KMS-11 (cell line): ENCODE results near the gene SDK1.

ENCODE experiments used
- H2AFZ ChIP-seq: fragments of 200-600 bp; sonication (generic); 2 replicates; pipeline ENCODE4 v1.6.1; 2016; ENCODE audit warnings: antibody characterized with exemption, mixed run types, low read depth
- H3K27ac ChIP-seq: fragments of 200-600 bp; sonication (generic); 2 replicates; pipeline ENCODE4 v1.6.1; 2016; ENCODE audit warnings: mild to moderate bottlenecking, mixed run types
- H3K27me3 ChIP-seq: fragments of 200-600 bp; sonication (generic); 2 replicates; pipeline ENCODE4 v1.6.1; 2017; ENCODE audit warnings: mild to moderate bottlenecking, low read depth, mixed run types, moderate library complexity; ENCODE audit not compliant: insufficient read depth
- H3K36me3 ChIP-seq: fragments of 200-600 bp; sonication (generic); 2 replicates; pipeline ENCODE4 v1.6.1; 2017; ENCODE audit warnings: mild to moderate bottlenecking, mixed run types; ENCODE audit not compliant: insufficient read depth
- H3K4me1 ChIP-seq: fragments of 200-600 bp; sonication (generic); 2 replicates; pipeline ENCODE4 v1.6.1; 2016; ENCODE audit warnings: mild to moderate bottlenecking, low read depth, mixed run types; ENCODE audit not compliant: poor library complexity, severe bottlenecking
- H3K4me2 ChIP-seq: fragments of 200-600 bp; sonication (generic); 2 replicates; pipeline ENCODE4 v1.7.0; 2016; ENCODE audit warnings: mild to moderate bottlenecking, mixed run types
- H3K4me3 ChIP-seq: fragments of 200-600 bp; sonication (generic); IDR thresholded peaks from 2 replicates; pipeline ENCODE4 v1.6.1; 2017; ENCODE audit warnings: low read depth, low read length, mixed read lengths; ENCODE audit not compliant: insufficient read depth
- H3K79me2 ChIP-seq: fragments of 200-600 bp; sonication (generic); 2 replicates; pipeline ENCODE4 v1.6.1; 2016; ENCODE audit warnings: low read depth, mixed run types; ENCODE audit not compliant: insufficient read depth
- H3K9ac ChIP-seq: fragments of 200-600 bp; sonication (generic); 2 replicates; pipeline ENCODE4 v1.6.1; 2016; ENCODE audit warnings: mild to moderate bottlenecking, mixed run types
- H4K20me1 ChIP-seq: fragments of 200-600 bp; sonication (generic); 2 replicates; pipeline ENCODE4 v1.6.1; 2016; ENCODE audit warnings: mild to moderate bottlenecking, mixed run types; ENCODE audit not compliant: insufficient read depth
- TF ChIP-seq, protein P1 (sequence below): fragments of 200-600 bp; sonication (generic); conservative IDR thresholded peaks from 2 replicates; pipeline ENCODE4 v1.6.1; 2017; ENCODE audit warnings: low read depth, mild to moderate bottlenecking, antibody characterized with exemption, low read length, moderate library complexity, mixed read lengths

The SDK1 gene

DNA sequence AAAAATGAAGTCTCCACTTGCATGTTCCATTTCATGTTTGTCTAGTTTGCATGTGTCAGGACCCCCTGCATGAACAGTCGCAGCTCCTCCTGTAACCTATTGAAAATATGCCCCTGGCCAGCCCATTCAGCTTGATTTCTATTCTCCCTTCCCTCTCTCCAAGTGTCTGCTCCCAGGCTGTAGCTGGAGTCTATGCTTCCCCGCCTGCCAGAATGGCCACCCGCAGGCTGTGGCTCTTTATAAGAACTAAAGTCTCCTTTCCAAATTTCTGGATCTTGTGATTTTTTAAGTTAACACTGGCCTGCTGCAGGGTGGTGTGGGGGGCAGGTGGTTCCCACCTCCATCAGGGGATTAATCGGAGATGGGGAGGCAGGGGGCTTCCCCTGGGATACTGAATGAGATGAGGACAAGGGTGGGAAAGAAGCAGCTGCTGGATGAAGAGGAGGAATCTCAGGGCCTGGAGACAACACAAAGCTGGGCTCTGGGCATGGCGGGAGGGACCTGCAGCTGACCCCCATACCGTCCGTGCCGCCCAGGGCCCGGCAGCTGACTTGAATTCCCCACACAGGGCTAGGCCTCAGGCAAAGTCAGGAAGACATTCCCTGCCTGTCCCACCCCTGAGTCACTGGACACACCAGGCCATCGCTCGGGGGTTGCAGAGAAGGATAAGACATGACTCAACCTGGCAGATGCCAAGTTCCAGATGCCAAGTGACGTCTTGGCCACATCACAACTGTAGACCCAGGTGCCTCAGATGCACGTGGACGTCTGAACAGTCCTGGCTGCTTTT lies 981.6 kb downstream of the SDK1 start:
- H2AFZ ChIP-seq, result no peak overlapping the region

DNA sequence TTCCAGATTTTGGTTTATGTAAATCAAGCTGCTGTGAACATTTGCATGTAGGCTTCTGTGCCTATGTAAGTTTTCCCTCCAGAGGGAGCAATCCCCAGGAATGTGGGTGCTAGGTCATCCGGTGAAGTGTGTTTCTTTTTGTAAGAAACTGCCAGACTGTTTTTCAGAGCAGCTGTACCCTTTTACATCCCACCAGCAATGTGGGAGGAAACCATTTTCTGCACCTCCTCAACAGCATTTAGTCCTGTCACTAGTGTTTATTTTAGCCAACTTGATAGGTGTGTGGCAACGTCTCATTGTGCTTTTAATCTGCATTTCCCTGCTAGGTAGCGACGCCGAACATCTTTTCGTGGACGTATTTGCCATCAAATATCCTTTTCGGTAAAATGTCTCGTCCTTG lies 985.3 kb downstream of the SDK1 start:
- Histone ChIP-seq H3K4me3 (no peak overlapping the region), H3K4me2 (no peak overlapping the region), H2AFZ (no peak overlapping the region), H4K20me1 (no peaks in the 10 kb centered on the region), H3K4me1 (no peaks in the 10 kb centered on the region), H3K27ac (no peak overlapping the region), H3K27me3 (no peaks in the 10 kb centered on the region), H3K79me2 (no peaks in the 10 kb centered on the region), H3K9ac (no peak overlapping the region), H3K36me3 (no peaks in the 10 kb centered on the region)
- TF ChIP-seq, protein P1, sequence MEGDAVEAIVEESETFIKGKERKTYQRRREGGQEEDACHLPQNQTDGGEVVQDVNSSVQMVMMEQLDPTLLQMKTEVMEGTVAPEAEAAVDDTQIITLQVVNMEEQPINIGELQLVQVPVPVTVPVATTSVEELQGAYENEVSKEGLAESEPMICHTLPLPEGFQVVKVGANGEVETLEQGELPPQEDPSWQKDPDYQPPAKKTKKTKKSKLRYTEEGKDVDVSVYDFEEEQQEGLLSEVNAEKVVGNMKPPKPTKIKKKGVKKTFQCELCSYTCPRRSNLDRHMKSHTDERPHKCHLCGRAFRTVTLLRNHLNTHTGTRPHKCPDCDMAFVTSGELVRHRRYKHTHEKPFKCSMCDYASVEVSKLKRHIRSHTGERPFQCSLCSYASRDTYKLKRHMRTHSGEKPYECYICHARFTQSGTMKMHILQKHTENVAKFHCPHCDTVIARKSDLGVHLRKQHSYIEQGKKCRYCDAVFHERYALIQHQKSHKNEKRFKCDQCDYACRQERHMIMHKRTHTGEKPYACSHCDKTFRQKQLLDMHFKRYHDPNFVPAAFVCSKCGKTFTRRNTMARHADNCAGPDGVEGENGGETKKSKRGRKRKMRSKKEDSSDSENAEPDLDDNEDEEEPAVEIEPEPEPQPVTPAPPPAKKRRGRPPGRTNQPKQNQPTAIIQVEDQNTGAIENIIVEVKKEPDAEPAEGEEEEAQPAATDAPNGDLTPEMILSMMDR, result no peak

More for the DNA sequence above, 981.6 kb downstream of the SDK1 start:
- Histone ChIP-seq H3K27ac (no peak overlapping the region), H4K20me1 (no peaks in the 10 kb centered on the region), H3K4me3 (no peak overlapping the region), H3K36me3 (no peaks in the 10 kb centered on the region), H3K79me2 (no peaks in the 10 kb centered on the region), H3K9ac (no peak overlapping the region), H3K4me2 (no peak overlapping the region), H3K4me1 (no peaks in the 10 kb centered on the region), H3K27me3 (no peaks in the 10 kb centered on the region)
- TF ChIP-seq, protein P1, result no peak

DNA sequence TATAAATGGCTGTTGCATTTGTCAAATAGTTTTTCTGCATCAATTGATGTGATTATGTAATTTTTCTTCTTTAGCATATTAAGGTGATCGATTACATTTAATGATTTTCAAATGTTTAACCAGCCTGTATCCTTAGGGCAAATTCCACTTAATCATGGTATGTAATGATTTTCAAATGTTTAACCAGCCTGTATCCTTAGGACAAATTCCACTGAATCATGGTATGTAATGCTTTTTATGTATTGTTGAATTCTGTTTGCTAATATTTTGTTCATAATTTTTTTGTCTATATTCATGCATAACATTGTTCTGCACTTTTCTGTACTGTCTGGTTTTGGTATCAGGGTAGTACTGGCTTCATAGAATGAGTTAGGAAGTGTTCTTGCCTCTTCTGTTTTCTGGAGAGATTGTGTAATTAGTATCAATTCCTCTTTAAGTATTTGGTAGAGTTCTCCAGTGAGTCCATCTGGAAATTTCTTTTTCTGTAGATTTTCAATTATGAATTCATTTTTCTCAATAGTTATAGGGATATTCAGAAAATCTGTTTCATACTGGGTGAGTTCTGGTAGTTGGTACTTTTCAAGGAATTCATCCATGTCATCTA lies 987.8 kb downstream of the SDK1 start:
- no peaks in the 10 kb centered on the region for H3K4me1 ChIP-seq
- H3K9ac ChIP-seq, result no peak overlapping the region
- H3K36me3 ChIP-seq, result no peaks in the 10 kb centered on the region
- H3K79me2 ChIP-seq, result no peaks in the 10 kb centered on the region
- H2AFZ ChIP-seq, result no peak overlapping the region
- no peak overlapping the region for H3K4me3 ChIP-seq
- TF ChIP-seq, protein P1, result no peak
- no peak overlapping the region for H3K4me2 ChIP-seq
- H4K20me1 ChIP-seq, result no peaks in the 10 kb centered on the region
- H3K27ac ChIP-seq, result no peak overlapping the region
- no peaks in the 10 kb centered on the region for H3K27me3 ChIP-seq

GRCh38 chr7:4297165-4297917 lies 996.3 kb downstream of the SDK1 start:
- H3K79me2 ChIP-seq, result no peaks in the 10 kb centered on the region
- no peak overlapping the region for H3K4me2 ChIP-seq
- H3K4me1 ChIP-seq, result no peaks in the 10 kb centered on the region
- no peaks in the 10 kb centered on the region for H4K20me1 ChIP-seq
- no peak overlapping the region for H3K9ac ChIP-seq
- H2AFZ ChIP-seq, result no peak overlapping the region
- H3K27me3 ChIP-seq, result no peaks in the 10 kb centered on the region
- no peaks in the 10 kb centered on the region for H3K36me3 ChIP-seq
- TF ChIP-seq, protein P1, result no peak
- H3K4me3 ChIP-seq, result no peak overlapping the region
- no peak overlapping the region for H3K27ac ChIP-seq
